HG03196 (cell line): ENCODE measurements around the gene YIF1A.
A peak's percentile ranks its signal among the peaks of the same experiment; 100 is the strongest.
"Not testable (repeated sequence)": the region's sequence is repeated elsewhere in the genome, so short reads cannot be mapped to it uniquely, and the experiment has no call there.

Experiments
- ATAC-seq: cut with Tn5 transposase; IDR thresholded peaks from one replicate; pipeline ENCODE4 v1.9.1; 2021; ENCODE audit not compliant: unreplicated experiment

Gene YIF1A

GRCh38 chr11:66311965-66312548 is 23.1 kb upstream of the YIF1A start:
- ATAC-seq = peak; percentile 70

GRCh38 chr11:66311470-66311964 is 22.6 kb upstream of the YIF1A start:
- no peak for ATAC-seq

GRCh38 chr11:66310803-66311440 is 22.0 kb upstream of the YIF1A start:
- not testable (repeated sequence) for ATAC-seq

- ATAC-seq = no peak
Observed at GRCh38 chr11:66310324-66310723, 21.4 kb upstream of the YIF1A start.

- no peak for ATAC-seq
Observed at GRCh38 chr11:66309475-66309874, 20.5 kb upstream of the YIF1A start.

- ATAC-seq = no peak
Observed at GRCh38 chr11:66302656-66303055, 13.7 kb upstream of the YIF1A start.

GRCh38 chr11:66299186-66299585 is 10.2 kb upstream of the YIF1A start:
- ATAC-seq = no peak

GRCh38 chr11:66297610-66298009 is 8.7 kb upstream of the YIF1A start:
- no peak for ATAC-seq

GRCh38 chr11:66294626-66295620 is 6.0 kb upstream of the YIF1A start:
- no peak for ATAC-seq

- ATAC-seq = no peak
Observed at GRCh38 chr11:66293777-66294625, 5.1 kb upstream of the YIF1A start.

GRCh38 chr11:66293352-66293751 is 4.4 kb upstream of the YIF1A start:
- no peak for ATAC-seq

GRCh38 chr11:66292543-66293332 is 3.8 kb upstream of the YIF1A start:
- no peak for ATAC-seq

- ATAC-seq = no peak
Observed at GRCh38 chr11:66291706-66292542, 3.0 kb upstream of the YIF1A start, which contains the start of gene TMEM151A. Gene TMEM151A (plus strand): TSS chr11:66291894. CDS start chr11:66292014, 120 bp downstream.

GRCh38 chr11:66291303-66291705 is 2.4 kb upstream of the YIF1A start:
- ATAC-seq = no peak

- ATAC-seq = no peak
Observed at GRCh38 chr11:66290330-66290621, 1.3 kb upstream of the YIF1A start.

GRCh38 chr11:66289548-66290329 is 796 bp upstream of the YIF1A start:
- ATAC-seq = peak; percentile 38

- ATAC-seq = peak; percentile 1
Observed at GRCh38 chr11:66287889-66288670, 863 bp downstream of the YIF1A start.
